GM21528 (cell line): ENCODE measurements around the gene ATP13A4.
A peak's percentile ranks its signal among the peaks of the same experiment; 100 is the strongest.

Experiments used
- ATAC-seq: cut with Tn5 transposase; IDR thresholded peaks from one replicate; pipeline ENCODE4 v1.9.1; 2021; ENCODE audit warnings: mild to moderate bottlenecking, moderate library complexity; ENCODE audit not compliant: unreplicated experiment, low FRiP score

The ATP13A4 gene

DNA sequence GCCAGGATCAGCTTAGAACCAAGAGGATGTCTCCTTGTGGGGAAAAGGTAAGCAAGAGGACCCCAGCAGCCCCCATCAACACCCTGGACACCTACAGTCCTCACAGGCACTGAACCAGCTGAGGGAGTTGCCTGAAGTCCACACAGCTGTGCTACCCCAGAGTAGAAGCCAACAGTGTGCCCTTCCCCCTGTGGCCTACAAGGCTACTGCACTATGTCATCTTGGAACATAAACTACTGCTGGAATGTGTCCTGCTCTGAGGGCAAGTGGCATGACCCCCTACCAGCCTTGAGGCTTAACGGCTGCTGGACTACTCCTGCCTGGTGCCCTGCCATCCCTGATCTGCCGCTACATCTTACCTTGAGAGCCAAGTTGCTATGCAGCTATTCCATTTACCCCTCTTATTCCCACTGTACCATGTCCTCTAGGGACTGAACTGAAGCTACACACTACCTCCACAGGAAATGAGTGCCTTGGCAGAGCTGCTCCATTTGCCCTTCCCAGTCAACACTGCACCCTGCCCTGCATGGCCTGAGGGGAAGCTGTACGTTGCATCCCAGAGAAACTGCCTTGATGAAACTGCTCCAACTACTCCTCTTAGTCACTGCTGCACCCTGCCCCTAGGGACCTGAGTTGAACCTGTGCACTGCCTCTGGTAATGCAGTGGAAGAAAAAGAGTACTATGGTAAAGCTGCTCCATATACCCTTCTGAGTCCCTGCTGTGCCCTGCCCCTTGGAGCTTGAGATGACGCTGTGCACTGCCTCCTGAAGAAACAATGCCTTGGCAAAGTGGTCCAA is 135.9 kb downstream of the ATP13A4 start:
- no peak for ATAC-seq

DNA sequence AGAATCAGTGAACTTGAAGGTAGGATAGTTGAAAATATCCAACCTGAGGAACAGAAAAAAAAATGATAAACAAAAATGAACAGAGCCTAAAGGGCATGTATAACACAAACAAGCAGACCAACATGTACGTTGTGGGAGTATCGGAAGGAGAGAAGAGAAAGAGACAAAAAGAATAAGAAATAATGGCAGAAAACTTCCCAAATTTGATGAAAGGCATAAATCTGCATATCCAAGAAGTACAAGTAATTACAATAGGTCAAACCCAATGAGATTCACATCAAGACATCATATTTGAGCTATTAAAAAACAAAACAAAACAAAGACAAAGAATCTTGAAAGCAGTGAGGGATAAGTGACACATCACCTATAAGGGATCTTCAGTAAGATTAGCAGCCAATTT is 138.1 kb downstream of the ATP13A4 start:
- no peak for ATAC-seq

DNA sequence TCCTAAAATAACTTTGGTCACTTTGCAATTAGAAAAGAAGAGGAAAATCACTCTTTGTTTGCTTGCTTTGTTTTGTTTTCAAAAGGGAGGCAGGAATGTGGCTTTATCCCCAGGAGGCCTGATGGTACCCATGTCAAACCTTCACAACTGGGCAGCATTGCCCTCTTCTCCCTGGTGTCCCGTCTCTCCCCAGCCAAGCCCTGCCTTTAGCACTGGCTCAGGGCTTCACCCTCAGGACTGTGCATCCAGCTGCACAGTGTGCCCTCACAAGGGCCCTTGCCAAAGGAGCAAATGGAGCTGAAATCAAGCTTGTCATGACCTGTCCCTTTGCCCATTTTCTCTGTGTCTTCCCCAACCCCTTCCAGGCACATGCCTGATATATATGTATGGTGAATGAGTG is 147.0 kb downstream of the ATP13A4 start:
- ATAC-seq: no peak

DNA sequence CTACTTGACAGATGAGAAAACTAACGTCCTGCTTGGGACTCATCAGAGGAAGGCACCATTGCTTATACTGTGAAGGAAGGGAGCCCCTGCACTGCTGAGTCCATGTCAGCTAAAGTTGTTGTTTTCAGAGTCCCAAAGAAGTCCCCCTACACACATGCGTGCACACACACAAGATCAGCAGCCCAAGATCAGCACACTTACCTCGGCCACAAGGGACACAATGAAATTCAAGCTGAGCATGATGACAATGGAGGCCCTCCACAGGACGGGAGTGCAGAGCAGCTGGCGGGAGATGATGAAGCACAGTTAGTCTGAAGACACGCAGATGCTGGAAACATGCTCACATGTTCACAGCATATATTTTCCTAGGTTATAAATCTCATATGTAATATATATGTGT is 147.6 kb downstream of the ATP13A4 start:
- no peak for ATAC-seq

DNA sequence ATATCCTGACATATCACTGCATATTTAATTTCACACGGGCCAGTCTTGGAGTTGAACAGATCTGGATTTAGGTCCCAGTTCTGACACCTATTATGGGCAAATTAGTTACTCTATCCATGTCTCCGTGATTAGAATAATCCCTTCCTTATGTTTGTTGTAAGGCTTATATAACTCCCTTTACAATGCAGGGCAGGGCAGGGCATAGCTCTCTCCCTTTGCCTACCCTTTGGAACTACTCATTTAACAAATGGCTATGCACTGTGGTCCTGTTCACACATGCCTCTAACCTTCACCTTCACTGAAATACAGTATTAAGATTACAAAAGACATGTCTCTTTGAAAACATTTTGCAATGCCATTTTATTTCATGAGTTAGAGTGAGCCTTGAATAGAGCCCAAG is 151.4 kb downstream of the ATP13A4 start:
- ATAC-seq: no peak

DNA sequence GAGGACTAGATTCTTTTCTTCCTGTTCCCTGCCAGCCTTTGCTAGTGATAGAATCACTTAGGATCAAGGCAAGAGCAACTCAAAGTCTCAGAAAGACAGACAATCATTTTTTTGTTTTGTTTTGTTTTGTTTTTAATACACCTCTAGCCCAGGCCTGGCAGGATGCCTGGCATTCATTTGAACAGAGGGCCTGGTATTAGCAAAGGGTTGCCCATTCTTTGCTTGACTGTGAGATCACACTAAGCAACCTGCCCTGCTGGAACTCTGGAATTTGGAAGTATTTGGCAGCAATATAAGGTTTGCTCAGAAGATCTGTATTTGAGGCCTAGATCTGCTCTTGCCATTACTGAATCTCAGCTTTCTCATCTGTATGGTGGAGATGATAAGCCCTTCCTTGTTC is 154.4 kb downstream of the ATP13A4 start:
- no peak for ATAC-seq

DNA sequence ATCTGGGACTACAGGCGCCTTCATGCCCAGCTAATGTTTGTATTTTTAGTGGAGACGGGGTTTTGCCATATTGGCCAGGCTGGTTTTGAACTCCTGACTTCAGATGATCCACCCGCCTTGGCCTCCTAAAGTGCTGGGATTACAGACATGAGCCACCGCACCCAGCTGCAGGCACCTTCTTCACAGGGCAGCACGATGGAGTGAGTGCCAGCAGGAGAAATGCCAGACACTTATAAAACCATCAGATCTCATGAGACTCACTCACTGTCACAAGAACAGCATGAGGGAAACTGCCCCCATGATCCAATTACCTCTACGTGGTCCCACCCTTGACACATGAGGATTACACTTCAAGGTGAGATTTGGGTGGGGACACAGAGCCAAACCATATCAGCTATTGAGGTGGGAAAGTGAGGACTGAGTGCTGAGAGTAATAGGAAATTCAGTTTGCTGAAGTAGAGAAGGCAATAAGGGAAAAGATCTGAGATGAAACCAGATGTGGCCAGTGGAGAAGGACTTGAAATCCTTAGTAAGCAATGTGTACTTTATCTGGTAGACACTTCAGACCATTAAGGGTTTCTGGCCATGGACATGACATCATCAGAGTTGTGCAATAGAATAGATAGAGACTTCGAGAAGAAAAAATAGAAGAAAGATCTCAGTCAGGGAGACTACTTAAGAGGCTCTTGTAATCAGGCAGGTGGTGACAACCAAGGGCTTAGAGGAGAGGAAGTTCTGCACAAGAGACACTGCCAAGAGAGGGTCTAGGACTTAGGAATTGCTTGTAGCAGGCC is 158.0 kb downstream of the ATP13A4 start:
- no peak for ATAC-seq

DNA sequence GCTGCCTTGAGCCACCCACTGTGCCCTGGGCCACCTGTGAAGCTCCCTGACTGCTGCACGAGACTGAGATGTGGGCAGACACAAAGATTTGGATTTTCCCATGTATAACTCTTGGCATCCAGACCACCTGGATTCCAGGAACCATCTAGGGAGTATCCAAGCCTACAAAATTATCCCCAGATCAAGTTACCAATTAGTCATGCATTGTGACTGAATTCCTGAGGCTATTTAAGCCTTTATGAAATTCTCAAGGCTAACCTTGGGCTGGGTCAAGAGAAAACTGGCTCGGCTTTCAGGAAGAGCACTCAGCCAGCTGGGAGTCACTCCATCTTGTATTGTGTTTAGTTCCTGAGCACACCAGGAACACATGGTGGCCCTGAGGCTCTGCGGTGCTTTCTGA is 162.8 kb downstream of the ATP13A4 start:
- ATAC-seq: no peak

DNA sequence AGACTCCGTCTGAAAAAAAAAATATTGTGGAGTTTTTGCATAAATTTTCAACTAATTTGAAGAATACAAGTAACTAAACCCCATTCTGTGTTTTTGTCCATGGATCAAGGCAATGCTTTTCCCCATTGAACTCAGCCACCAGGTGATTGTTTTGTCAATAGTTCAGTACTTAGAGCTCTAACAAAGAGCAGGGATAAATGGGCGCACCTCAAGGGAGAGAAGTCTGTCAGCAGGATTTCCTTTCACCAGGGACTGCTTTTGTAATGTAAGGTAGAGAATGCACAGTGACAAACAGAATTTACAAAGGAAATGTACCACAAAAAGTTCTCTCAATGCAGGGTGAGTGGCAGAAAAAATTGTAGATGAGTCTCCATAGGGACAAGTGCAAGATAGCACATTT is 165.4 kb downstream of the ATP13A4 start:
- ATAC-seq: no peak

DNA sequence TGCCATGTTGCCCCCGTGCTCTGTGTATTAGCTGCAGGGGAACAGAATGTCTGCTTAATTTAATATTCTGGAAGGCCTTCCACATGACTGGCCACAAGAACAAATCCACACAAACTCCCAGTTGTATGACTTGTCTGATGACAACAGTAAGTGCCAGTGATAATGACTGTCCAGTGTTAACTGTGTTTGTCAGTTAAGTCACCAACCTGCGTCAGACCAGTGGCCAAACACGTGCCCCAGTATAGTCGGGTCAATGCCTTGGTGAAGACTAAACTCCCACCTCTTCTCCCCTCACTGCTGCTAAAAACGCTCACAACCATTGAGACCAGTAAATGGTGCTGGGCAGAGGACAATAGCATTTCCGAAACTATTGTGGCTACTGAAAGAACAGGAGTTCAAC is 166.3 kb downstream of the ATP13A4 start:
- no peak for ATAC-seq

DNA sequence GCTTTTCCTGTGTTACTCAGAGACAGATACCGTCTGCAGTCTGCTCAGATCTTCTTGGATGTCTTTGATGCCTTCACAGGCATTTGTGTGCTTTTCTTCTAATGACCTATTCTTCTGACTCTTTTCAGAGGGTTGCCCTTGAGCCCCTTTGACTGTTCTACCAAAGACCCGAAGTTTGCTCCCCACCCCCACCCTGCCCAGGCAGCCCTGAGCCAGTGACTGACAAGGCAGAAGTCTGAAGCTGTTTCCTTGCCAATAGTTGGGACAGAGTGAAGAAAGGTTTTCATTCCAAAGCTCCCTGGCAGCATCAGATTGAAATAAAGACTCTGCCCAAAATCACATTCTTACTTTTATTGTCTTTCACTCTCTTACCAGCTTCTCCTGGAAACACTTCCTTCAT is 167.1 kb downstream of the ATP13A4 start:
- ATAC-seq: no peak

DNA sequence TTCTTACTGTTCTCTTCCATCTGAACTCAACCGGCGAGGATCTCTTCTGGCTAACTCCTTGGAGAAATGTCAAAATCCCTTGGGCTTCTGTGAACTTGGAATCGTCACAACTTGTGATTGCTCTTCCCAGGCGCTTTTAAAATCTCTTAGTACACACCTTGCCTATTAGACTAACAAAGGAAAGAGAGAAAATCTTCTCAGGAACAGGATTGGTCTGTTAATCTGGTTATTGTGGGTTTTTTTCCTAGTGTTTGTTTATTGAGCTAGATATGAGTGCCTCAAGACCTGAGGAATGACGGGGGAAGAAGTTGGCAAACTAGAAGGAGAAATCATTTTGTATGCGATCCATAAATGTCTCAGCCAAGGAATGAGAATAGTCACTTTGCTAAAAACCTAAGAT is 176.0 kb downstream of the ATP13A4 start, which contains the start of gene ATP13A5:
Gene ATP13A5 (minus strand): TSS at position 48 of the 400 bp plus-strand sequence. CDS start 28 bp downstream, at position 20.
- no peak for ATAC-seq

DNA sequence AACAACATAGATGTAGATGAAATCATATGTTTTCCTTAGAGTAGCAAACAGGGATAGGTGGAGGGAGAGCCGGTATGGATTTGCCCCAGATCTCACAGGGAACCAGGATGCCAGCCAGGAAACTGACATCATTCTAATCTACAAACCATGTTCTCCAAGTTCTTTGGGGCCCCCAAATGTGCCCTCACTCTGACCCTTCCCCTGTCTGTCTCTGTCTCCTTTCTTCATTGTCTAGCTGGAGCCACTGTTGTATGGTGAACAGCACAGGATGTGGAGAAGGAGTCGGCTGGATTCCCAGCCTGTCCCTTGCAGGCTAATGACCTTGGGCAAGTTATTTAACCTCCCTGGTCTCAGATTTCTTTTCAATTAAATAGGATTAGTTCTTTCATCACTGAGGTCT is 177.1 kb downstream of the ATP13A4 start:
- ATAC-seq: no peak

DNA sequence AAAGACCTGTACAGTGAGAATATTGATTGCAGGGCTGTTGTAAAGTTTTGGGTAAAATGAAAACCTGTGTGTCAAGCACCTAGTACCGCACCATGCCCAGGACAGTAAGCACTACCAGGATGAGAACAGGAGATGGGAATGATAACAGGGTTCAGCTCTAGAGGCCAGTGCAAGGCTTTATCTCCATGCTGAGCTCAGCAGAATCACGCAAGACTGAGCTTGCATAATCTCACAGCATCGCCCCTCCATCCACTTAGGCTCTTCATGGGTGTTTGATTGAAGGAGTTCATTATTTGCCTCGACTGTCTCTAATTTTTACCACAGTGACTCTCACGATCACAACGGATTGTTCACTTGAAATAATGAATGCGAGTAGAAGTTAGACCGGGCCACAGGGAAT is 179.1 kb downstream of the ATP13A4 start:
- ATAC-seq: no peak

DNA sequence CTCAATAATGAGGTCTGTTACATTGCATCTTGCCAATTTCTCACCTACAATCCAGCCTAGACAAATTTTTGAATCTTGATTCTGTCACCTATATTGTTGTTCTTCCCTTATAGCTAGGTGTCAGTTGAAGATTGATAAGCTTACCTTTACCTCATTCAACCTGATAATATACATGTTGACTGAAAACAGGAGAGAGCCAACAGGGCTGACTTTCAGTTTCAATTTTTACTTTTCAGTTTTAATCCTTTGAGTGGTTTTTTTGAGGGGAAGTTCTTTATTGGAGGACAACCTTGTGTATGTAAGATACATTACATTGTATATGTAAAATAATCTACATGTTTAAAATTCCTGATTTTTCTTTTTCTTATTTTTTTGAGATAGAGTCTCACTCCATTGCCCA is 181.9 kb downstream of the ATP13A4 start:
- peak; percentile 62 for ATAC-seq

DNA sequence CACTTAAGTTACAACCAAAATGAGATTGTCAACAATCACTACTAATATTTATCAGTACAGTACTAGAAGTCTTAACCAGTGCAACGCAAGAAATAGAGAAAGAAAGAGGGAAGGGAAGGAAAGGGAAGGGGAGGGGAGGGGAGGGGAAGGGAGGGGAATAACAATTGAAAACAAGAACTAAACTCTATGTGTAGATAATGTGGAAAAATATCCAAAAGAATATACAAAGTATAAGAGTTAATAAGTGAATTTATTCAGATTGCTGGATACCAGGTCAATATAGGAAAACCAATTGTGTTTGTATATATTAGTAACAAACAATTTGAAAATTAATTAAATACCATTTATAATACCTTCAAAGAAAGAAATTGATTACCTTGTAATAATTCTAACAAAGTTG is 186.8 kb downstream of the ATP13A4 start:
- ATAC-seq: no peak

DNA sequence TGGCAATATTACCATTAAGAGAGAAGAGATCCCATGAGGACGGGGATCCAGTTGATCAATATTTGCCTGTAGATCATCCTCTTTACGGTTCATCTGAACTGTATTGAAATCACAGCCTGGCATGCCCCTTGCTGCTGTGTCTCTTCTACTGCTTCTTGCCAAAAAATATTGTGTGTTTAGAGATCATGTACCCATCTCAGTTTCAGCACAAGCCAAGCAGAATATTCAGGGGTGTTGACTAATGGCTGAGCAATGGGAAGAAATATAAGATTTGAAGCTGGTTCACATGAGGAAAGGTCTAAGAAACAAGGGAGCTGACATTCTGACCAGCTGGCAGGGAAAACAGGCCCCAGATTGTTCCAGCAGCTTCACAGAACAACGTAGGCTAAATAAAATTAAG is 197.4 kb downstream of the ATP13A4 start:
- no peak for ATAC-seq

DNA sequence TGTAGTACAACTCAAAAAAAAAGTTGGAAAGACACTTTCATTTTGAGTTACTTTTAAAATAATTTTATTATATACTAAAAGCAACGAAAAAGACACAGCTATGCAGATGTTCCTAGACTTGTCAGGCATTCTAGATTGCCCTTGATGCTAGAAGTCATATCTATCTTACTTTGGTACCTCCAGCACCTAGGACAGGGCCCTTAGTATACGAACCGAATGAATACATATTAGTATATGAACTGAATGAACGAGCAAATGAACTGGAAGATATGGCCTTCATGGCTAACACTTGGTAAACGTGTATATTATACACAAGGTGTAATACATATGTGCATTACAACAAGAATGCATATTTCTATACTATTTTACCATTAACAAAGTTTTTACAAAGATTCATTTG is 200.3 kb downstream of the ATP13A4 start:
- no peak for ATAC-seq
